LNCAP (cell line): ENCODE results near the gene EFEMP2.

Experiments used
- TF ChIP-seq, protein P1 (sequence below): fragments of 450-650 bp; IDR thresholded peaks from 2 replicates; pipeline ENCODE4 v1.5.1; 2017; ENCODE audit warnings: mild to moderate bottlenecking

EFEMP2 gene

DNA sequence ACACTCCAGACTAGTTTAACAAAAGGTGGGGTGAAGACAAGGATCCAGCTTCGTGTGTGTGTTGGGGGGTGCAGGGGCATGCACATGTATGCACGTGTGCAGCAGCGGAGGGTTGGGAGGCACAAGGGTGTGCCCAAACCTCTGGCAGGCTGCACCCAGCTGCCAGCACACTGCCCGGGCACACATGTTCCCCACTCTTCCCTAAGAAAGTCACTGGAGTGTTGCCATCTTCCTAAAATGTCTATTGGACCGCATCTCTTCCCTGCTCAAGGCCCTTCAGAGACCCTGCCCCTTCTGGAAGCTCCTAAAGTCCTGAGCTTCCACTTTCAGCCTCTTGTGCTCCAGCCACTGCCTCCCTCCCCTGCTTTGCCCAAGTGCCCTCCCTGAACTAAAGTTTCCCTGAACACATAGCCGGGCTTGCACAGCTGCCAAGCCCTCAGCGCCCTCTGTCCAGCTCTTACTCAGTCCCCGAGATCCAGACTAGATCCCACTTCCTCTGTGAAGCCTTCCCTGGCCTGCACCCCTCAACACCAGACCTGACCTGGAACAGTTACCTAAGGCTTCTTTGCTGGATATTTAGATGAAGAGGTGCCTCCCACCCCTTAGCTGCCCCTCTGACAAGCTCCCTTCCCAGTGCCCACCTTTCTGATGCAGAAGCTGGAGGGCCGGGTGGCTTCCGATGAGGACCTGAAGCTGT is 20.6 kb downstream of the EFEMP2 start:
- TF ChIP-seq, protein P1, sequence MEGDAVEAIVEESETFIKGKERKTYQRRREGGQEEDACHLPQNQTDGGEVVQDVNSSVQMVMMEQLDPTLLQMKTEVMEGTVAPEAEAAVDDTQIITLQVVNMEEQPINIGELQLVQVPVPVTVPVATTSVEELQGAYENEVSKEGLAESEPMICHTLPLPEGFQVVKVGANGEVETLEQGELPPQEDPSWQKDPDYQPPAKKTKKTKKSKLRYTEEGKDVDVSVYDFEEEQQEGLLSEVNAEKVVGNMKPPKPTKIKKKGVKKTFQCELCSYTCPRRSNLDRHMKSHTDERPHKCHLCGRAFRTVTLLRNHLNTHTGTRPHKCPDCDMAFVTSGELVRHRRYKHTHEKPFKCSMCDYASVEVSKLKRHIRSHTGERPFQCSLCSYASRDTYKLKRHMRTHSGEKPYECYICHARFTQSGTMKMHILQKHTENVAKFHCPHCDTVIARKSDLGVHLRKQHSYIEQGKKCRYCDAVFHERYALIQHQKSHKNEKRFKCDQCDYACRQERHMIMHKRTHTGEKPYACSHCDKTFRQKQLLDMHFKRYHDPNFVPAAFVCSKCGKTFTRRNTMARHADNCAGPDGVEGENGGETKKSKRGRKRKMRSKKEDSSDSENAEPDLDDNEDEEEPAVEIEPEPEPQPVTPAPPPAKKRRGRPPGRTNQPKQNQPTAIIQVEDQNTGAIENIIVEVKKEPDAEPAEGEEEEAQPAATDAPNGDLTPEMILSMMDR, result no peak

GRCh38 chr11:65851083-65851579 is 21.5 kb downstream of the EFEMP2 start:
- TF ChIP-seq, protein P1, result peak; percentile 46

DNA sequence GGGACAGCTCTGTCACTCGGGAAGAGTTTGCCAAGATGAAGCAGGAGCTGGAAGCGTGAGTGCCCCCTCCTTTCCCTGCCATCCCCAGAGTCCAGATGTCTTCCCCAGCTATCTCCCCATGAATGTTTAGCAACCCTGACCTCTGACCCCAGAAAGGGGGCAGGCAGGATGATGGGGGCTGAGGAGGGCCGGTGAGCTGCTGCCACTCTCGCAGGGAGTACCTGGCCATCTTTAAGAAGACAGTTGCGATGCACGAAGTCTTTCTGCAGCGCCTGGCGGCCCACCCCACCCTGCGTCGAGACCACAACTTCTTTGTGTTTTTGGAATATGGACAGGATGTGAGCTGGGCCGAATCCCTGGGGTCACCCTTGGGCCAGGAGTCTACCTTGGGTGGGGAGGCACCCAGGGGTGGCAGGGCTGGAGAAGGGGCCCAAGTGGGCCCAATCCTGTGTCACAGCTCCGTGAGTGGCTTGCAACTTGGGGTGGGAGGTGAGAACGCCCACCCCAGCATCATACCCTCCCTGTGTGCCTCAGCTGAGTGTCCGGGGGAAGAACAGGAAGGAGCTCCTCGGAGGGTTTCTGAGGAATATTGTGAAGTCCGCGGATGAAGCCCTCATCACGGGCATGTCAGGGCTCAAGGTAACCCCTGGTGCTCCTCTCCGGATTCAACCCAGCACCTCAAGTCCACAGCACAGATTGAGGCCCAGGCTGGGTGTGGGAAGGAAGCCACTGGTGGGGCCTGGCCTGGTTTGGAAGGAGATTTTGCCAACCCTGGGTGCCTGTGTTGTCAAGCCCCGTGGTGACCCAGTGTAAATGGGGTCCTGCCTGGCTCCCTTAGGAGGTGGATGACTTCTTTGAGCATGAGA is 22.1 kb downstream of the EFEMP2 start:
- TF ChIP-seq, protein P1, result no peak

- TF ChIP-seq, protein P1, result no peak
Measured at GRCh38 chr11:65849771-65850216, 22.8 kb downstream of the EFEMP2 start.

- TF ChIP-seq, protein P1, result no peak
Measured at GRCh38 chr11:65849366-65849765, 23.2 kb downstream of the EFEMP2 start.

DNA sequence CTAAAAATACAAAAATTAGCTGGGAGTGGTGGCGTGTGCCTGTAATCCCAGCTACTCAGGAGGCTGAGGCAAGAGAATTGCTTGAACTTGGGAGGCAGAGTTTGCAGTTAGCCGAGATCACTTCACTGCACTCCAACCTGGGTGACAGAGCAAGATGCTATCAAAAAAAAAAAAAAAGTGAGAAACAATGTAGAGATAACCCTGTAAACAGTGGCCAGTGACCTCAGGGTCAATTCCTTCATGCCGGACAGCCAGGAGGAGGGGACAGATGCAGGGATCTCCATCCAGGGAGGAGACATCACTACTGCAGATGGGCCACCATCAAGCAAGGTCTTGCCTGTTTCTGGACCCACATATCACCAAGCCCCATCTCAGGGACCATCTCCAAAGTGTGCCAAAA is 24.9 kb downstream of the EFEMP2 start:
- TF ChIP-seq, protein P1, result no peak

DNA sequence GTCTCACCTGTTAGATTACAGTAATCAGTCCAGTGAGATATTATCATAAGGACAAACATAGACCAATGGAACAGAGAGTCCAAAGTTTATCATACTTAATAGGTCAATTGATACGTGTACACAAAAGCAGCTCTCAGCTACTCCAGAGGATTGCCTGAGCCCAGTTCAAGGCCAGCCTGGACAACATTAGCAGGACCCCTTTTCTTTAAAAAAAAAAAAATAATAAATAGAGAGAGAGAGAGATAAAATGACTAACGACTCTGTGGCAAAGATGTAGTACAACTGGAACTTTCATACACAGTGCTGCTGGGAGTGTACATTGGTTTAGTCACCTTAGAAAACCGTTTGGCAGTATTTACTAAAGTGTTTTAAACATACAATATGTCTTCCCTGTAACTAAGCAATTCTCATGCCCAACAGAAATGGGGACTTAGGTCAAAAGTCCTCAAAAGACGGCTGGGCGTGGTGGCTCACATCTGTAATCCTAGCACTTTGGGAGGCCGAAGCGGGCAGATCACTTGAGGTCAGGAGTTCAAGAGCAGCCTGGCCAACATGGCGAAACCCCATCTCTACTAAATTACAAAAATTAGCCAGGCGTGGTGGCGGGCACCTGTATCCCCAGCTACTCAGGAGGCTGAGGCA is 28.2 kb downstream of the EFEMP2 start:
- TF ChIP-seq, protein P1, result no peak
